ENCODE data around the gene CAMKMT.

Gene CAMKMT

DNA sequence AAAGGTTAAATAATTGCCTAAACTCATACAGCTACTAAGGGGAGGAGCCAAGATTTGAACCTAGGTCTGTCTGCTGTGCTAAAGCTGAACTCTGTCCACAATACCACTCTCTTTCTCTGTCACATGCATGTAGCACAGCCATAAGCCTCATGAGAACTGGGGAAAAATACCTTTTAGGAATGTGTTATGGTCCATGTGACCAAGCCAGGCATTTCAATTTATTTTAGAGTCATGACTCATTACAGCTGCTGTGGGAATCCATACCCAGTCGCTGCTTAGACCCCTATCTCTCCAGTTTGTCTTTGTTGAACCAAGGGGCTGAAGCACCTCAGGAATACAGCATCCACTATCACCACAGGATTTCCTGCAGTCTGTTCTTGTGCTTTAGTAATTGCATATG lies 379.8 kb downstream of the CAMKMT start:
- DNase-seq (ENCODE audit: low read depth, low spot score), result no peak

DNA sequence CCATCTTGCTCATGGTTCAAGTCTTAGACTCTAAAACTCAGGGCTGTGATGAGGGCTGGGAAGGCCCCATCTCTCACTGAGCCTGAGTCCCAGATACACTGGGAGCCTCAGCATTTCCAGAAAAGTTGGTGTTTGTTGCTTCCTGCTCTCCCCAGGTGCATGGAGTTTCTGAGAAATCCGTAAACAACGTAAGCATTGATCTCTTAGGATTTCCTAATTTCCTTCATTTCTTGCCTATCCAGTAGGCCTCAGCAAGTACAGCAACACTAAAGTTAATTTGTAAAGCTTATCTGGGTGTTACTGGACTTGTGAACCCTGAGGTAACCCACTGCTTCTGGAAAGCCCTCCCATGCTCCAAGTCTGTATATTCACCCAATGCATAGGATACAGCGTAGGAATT lies 380.3 kb downstream of the CAMKMT start:
- no peak for DNase-seq (ENCODE audit: low read depth, low spot score)

DNA sequence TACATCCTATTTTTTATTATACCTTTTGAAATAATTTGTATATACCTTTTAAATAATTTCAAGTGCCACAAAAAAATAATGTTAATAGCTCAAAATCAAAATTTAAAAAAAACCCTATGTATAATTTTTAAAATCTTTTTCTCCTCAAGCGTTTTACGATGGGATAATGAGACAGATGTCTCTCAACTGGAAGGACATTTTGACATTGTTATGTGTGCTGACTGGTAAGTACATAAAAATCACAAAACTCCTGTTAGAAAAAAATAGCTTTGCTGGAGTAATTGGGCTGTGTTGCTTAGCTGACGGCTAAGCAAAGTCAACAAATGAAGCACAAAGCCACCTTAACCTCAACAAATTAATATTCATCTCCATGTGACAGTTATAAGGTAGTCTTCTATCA lies 381.7 kb downstream of the CAMKMT start:
- no peak for DNase-seq (ENCODE audit: low read depth, low spot score)

DNA sequence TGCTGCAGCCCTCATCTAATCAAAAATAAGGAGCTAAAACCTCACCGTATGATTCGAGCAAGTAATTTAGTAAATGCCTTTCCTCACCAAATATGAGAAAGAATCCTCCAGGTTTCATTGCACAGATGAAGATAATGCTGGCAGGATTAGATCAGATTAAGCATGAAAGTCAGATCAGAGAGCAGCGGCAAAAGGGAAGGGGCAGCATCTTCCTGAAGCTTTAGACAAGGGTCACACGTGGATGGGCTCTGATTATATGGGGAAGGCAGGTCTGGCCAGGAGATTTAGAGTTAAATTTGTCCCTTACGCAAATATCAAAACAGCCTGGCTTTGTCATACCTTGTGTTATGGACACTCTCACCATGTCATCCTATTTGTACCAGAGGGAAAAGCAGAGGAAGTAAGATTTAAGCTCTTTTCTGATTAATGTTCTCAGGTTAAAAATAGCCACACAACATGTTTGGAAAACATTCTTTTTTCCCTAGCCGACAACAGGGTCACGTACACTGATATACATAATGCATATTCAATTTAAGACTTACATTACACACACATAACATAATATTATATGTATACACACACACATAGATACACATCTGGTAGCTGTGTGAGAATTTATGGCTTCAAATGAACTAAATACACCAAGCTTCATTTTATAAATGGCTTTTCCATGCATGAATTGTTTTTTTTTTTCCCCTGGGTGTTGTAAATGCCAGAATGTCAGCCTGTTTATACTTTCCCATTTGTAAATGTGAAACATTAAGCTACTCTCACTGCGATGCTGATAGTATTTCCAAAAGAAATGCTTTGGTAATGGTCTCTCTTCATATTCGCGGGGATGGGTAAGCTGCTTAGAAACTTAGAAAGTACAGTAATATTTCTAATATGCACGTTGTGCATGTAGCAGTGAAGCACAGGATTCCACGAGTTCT lies 383.5 kb downstream of the CAMKMT start:
- no peak for DNase-seq (ENCODE audit: low read depth, low spot score)

DNA sequence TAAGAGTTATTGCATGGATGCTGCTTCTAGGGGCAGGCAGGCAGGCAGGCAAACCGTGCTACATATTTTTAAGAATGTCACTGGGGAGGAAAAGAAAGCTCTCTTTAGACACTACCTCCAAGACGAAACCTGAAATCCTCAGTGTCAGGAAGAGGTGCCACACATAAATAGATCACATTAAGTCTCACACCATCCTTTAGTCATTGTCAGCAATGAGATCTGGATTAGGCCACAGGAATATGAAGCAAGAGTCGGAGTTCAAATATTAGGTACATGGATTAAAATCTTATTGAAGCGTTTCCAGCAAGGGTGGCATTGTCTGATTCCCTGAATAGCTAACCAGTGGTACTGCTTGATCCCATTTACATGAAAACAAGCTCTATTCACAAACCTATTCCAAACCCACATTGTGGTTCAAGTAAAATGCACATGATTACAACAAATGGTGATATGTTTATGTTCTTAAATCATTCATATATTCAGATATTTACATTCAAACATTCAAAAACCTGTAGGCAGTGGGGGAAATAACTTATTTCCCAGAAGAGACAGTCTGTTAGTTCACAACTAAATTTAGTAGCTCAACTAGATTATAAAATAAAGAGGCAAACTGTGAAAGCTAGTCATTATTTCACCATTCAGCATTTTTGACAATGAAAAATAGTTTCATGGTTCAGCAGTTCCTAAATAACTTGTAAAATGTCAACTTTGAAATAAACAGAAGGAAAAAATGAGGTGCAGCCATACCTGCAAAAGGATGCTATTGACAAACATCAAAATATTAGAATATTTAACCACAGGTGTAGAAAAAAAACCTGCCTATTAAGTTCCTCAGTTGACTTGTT lies 384.4 kb downstream of the CAMKMT start:
- no peak for DNase-seq (ENCODE audit: low read depth, low spot score)

DNA sequence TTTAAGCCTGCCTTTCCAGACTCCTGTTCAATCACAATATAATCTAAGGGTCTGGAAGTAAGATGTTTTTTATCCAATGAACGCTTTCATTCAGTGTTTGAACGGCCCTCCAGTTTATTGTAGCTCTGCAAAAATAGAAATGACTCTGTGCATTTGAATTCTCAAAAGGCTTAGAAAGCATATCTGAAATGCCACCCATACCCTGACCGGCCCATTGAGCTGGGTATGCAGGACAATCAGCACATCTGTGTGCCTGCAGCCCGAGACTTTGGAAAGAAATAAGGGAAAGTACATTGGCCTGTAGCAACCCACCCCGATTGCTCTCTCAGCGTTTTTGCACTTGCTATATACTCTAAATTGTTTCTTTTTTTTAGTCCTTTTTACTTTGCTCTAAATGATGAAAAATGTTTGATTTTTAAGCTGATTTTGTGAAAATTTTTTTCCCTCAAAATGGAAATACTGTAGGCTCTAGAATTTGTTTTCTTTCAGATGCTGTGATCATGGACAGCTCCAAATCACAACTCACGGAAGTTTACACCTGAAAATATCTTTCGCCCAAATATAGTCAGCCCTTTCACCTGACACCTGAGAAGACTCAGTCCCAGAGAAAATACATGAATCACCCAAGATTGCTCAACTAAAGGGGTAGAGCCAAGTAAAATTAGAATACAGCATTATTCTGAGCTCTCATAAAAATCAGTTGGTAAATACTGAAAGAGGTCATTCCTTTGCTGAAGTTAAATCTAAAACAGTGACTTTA lies 385.3 kb downstream of the CAMKMT start:
- DNase-seq (ENCODE audit: low read depth, low spot score), result no peak

DNA sequence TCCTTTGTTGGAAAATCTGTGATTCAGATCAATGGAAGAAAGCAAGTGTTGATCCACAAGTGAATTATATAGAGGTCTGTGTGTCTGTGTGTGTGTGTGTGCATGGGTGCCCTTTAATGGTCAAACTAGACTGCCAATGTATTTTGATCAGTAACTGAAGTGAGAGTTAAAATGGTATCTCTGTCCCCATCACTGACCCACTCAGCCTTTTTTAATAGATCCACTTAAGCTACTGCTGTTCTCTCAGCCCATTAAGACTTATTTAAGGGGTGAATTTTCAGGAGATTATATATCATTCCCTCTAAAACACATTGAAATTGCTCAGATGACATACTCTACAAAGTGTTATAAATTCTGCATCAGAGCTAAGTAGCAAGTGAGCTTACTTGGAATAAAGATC lies 386.0 kb downstream of the CAMKMT start:
- no peak for DNase-seq (ENCODE audit: low read depth, low spot score)

DNA sequence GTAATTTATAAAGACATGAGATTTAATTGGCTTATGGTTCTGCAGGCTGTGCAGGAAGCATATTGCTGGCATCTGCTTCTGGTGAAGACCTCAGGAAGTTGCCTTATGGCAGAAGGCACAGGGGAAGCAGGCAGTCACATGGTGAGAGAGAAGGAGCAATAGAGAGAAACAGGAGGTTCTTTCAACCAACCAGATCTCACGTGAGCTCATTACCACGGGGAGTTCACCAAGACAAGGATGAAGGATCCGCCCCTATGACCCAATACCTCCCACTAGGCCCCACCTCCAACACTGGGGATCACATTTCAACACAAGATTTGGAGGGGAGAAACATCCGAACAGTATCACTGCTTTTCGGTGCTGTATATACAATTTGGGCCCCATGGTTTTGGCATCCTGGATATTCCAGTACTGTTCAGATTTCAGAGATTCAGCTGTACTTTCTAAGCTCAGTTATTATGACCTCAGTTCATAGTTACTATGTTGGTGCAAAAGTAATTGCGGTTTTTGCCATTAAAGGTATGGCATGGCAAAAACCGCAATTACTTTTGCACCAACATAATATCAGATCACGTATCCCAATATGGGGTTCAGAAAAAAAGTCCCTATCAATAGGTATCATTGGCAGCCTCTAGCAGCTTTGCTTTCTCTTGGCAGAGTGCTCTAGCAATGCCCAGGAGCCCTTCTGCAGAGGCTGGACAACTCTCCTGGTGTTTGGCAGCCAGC lies 390.2 kb downstream of the CAMKMT start:
- DNase-seq (ENCODE audit: low read depth, low spot score), result no peak

DNA sequence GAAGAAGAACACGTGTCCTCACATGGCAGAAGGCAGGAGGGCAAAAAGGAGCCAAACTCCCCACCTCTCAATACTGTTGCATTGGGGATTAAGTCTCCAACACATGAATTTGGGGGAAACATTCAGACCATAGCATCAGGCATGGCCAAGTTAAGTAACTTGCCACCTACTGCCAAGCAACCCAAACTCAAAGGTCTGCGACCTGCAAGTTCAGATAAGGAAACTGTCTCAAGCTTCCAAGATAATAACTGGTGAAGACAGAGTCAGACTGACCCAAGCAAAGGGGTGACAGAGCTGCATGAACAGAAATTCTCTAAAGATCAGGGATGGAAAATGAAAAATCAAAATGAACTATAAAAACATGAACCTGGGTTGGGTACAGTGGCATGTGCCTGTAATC lies 391.0 kb downstream of the CAMKMT start:
- no peak for DNase-seq (ENCODE audit: low read depth, low spot score)

DNA sequence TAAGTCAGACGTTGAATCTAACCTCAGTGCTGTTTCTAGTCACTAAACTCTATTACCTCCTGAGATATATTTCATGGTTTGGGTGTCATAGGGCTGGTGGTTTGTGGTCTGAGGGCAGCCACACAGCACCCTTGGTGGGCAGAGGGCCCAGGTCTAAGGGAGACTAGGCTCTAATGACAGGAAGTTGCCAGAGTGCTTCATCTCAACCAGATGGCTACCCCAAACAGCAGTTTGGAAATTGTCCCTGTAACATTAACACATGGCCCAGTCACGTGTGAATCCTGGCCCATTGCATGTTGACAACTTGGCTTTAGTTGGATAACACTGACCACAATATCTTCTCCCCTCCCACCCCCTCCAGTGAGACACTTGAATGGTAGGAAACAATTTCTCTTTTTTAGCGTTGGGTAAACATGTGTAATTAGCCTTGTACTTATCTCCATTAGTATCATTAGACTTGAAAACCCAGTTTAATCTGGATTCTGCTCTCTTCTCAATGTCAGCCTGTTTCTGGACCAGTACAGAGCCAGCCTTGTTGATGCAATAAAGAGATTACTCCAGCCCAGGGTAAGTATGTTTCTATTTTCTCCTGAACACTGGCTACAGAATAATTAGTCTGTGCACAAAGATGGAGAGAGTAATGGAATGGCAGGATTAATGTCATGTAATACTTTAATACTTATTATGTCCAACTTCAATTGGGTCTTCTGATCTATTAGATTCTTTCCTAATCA lies 392.0 kb downstream of the CAMKMT start:
- DNase-seq (ENCODE audit: low read depth, low spot score), result no peak

DNA sequence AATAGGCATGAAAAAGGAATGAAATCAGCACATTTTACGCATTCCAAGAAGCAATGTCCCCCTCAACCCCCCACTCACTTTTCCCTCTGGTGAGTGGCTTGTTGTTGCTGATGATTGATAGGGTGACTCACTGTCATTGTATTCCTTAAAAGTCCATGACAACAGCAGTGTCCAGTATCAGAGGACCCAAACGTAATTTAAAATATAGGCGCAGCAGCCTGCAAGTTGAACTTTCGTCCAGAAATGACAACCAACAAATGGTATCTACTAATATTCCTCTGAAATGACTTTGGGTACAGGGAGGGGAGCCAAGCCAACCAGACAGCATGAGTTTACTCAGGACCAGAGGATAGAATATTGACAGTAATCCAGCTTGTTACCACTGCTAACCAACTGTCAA lies 396.8 kb downstream of the CAMKMT start:
- no peak for DNase-seq (ENCODE audit: low read depth, low spot score)

DNA sequence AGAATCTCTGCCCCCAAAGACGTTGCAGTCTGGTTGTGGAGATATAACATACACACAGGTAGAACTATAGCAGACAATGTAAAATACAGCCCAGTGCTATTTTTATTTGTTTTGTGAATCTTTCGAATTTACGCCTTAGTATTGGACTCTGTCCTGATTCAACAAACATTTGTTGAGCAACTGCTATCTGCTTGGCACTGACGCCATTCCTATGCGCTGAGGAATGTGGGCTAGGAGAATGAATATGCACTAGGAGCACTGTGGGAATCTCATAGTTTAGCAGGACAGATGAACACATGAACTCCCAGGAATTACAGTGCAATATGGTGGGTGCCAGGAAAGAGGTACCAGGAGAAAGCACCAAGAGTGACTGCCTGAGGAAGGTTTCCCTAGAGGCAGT lies 398.1 kb downstream of the CAMKMT start:
- DNase-seq (ENCODE audit: low read depth, low spot score), result no peak

DNA sequence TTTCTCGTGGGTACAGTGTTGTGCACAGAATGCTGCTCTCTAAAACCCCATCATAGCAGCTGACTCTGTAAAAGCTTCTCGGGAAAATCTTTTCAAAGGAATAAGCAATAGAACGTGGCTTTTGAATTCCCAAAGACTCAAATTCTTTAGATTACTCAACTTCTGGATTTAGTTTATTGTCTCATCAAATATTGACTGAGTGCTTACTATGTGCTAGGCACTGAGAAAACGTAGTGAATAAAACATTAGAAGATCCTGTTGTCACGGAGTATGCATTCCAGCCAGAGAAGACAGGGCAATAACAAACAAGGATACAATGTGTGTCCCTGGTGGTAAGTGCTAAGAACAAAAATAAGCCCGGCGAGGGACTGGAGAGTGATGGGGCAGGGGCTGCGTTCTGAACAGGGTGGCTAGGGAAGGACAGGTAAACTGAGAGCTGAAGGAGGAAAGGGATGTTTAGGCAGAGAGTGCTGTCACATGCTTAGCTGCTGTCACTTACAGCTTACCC lies 401.6 kb downstream of the CAMKMT start:
- no peak for DNase-seq (ENCODE audit: low read depth, low spot score)

DNA sequence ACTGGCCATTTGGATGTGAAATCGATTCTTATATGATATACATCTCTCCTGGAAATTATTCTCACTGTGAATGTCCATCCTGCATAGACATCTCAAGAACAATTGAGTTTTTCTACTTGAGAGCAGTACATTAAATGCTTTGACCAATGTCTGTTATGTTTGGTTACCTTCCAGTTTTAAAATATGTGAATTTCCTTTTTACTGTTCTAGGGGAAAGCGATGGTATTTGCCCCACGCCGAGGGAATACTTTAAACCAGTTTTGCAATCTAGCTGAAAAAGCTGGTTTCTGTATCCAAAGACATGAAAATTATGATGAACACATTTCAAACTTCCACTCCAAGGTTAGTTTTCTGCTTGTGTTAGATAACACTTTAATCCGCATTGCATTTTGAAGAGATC lies 404.5 kb downstream of the CAMKMT start:
- DNase-seq (ENCODE audit: low read depth, low spot score), result no peak

DNA sequence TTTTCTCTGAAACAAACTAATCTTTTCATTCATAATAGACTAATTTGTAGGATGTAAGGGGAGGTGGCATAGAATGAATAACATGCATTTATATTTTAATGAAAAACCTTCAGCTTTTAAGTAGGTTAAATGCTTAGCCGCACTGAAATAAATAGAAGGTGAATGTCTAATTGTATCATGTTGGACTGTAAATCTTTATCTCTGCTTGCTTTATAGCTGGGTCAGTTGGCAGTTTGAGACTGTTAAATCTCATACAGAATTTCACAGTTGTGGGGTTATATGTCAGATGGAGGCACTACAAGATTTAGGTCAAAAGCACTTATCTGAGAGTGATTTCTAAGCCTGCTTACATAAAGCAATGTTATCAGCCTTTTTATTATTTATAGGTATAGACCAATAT lies 405.0 kb downstream of the CAMKMT start:
- DNase-seq (ENCODE audit: low read depth, low spot score), result no peak

DNA sequence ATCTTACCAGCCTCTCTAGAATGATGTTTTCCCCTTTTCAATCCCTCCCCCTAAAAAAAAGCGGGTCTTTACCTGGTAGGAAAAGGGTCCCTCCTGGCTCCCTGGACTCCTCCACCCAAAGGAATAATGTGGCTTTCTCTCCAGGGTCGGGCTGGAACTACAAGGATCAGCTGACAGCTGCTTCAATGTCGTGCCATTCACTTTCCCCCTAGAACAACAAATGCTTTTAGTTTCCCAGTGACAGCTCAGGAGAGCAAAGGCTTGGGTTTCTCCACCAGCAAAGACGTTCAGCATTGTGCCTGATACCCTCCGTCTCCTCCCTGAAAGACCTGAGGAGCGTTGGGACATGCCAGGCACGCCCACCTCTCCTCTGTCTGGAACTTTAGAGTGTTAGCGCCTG lies 405.9 kb downstream of the CAMKMT start:
- DNase-seq (ENCODE audit: low read depth, low spot score), result no peak

DNA sequence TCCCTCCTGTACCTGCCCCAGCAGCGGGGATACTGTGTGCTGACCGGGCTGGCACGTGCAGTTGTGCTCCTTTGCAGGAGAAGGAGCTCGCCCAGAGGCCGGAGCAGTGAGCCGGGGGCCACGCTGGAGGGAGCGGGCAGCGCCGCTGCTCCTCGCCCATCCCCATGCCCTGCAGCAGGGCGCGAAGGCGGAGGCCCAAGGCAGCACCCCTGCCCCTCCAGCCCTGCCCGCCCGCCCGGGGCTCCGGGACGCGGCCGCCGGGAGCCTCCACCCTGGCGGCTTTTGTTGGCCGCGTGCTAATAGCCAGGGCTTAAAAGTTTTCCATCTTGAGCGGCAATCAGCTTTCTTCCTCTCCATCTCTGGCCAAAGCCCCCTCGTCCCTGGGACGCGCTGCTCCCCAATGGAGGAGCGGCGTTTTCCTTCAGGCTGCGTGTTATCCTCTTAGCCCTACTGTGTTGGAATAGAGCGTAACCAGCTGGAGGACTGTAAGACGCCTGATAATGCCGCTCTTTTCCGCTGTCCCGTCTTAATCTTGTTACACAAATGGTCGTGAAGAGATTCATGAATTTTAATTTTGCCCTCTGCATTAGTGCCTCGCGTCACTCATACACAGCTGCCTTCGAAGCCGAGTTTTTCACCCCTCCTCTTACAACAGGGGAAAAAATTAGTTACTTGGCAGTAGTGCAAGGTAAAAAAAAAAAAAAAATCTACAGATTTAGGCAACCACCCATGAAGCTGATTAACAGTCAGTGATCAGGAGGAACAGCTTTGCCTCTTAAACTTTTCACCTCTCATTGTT lies 406.9 kb downstream of the CAMKMT start:
- no peak for DNase-seq (ENCODE audit: low read depth, low spot score)

DNA sequence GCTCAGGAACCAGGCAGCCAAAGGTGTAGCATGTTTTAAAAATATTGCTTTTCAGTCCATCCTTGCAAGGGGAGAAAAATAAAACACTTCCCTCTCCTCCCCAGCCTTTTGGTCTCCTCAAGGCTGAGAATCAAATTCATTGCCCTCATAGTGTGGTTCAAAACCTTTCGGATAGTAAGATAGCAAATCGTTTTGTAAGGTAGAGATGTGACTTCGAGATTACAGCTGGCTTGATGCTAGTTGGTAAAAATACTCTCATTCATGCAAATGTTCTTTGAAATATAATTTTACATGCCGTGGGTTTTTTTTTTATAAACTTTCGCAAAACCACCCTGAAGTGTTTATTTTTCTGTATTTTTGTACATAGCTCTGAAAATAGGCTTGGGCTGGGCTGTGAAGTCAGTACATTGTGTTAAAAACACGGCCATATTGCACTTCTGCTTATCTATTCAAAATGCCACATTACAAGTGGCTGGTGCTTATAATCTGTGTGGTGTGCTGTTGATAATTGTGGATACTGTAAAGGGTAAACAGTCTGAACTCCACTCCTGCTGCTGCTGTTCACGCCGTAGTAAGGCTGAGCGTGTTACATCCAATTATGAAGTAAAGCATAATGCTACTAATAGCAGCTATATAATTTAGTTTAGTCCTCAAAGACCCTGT lies 407.7 kb downstream of the CAMKMT start:
- no peak for DNase-seq (ENCODE audit: low read depth, low spot score)
